H1 (cell line): ENCODE results near the gene VPS13A. TPM values are rescaled to one million over a fixed set of nuclear protein-coding genes. Genes with fewer than 3 reads are reported as not detected.

ENCODE experiments used
- CTCF ChIA-PET: fragments of 300-600 bp; sonication (Branson Sonifier 250); formaldehyde crosslinking; loops from one replicate; lab custom pipeline; 2021; ENCODE audit not compliant: partially characterized antibody; lab: Charles Lee
- POLR2A ChIA-PET: fragments of 300-600 bp; sonication (Branson Sonifier 250); formaldehyde crosslinking; loops from one replicate; lab custom pipeline; 2021; ENCODE audit warnings: inconsistent platforms; ENCODE audit not compliant: partially characterized antibody; lab: Charles Lee
- DNase-seq, 2 experiments: peaks; one replicate each; pipeline versions ENCODE4 v3.0.0 to v3.0.0-alpha.2; 2010 to 2022; ENCODE audit warnings: low spot score in 2 of 2, low read depth in 1 of 2, mixed read lengths in 1 of 2
- FAIRE-seq: peaks from 2 replicates; lab custom pipeline; 2011; peaks lifted over from hg19 to GRCh38; lab: Jason Lieb, UNC
- H2AFZ ChIP-seq: 2 replicates; pipeline ENCODE4 v1.8.1; 2012; ENCODE audit warnings: low read length, inconsistent platforms
- H2AK5ac ChIP-seq: 2 replicates; pipeline ENCODE4 v1.6.1; 2013; ENCODE audit warnings: low read depth, low read length
- H2BK120ac ChIP-seq: replicated peaks from 2 replicates; pipeline ENCODE3; 2013; ENCODE audit warnings: low read depth, low read length, inconsistent platforms
- H2BK12ac ChIP-seq: 2 replicates; pipeline ENCODE4 v1.6.1; 2013; ENCODE audit warnings: low read depth, low read length
- H2BK15ac ChIP-seq: 2 replicates; pipeline ENCODE4 v1.6.1; 2013; ENCODE audit warnings: low read length
- H2BK20ac ChIP-seq: 2 replicates; pipeline ENCODE4 v1.6.1; 2013; ENCODE audit warnings: low read length
- H2BK5ac ChIP-seq: 2 replicates; pipeline ENCODE4 v1.6.1; 2013; ENCODE audit warnings: low read depth, low read length
- H3K14ac ChIP-seq: 2 replicates; pipeline ENCODE4 v1.6.1; 2013; ENCODE audit warnings: inconsistent platforms; ENCODE audit not compliant: insufficient read length
- H3K18ac ChIP-seq: 2 replicates; pipeline ENCODE4 v1.6.1; 2013; ENCODE audit warnings: low read length; ENCODE audit errors: extremely low read depth
- H3K23ac ChIP-seq: 2 replicates; pipeline ENCODE4 v1.6.1; 2013; ENCODE audit warnings: inconsistent platforms; ENCODE audit not compliant: insufficient read length
- H3K23me2 ChIP-seq: 2 replicates; pipeline ENCODE4 v1.6.1; 2013; ENCODE audit warnings: low read depth, low read length
- H3K27ac ChIP-seq: 2 replicates; pipeline ENCODE4 v1.6.1; 2011; ENCODE audit warnings: low read depth, low read length, inconsistent platforms
- H3K27me3 ChIP-seq, 4 experiments: replicated peaks in 1 of 4; 1 replicate in 1 of 4; 2 replicates in 3 of 4; pipeline versions ENCODE4 v1.6.1 to v1.8.1; 2011 to 2013; ENCODE audit warnings: low read length in 3 of 4, mild to moderate bottlenecking in 3 of 4, inconsistent platforms in 2 of 4, mixed read lengths in 2 of 4, moderate library complexity in 1 of 4; ENCODE audit not compliant: control insufficient read depth in 3 of 4, insufficient read depth in 3 of 4; ENCODE audit errors: extremely low read depth in 1 of 4
- H3K36me3 ChIP-seq, 4 experiments: 2 replicates each; pipeline versions ENCODE4 v1.6.1 to v1.8.1; 2011 to 2013; ENCODE audit warnings: mild to moderate bottlenecking in 4 of 4, low read length in 3 of 4, moderate library complexity in 2 of 4, control low read depth in 1 of 4, inconsistent platforms in 1 of 4; ENCODE audit not compliant: insufficient read depth in 4 of 4, control insufficient read depth in 2 of 4
- H3K4ac ChIP-seq: replicated peaks from 2 replicates; pipeline ENCODE3; 2013; ENCODE audit warnings: low read length, low read depth, mixed read lengths, inconsistent platforms; ENCODE audit not compliant: insufficient read length
- H3K4me1 ChIP-seq, 4 experiments: replicated peaks in 1 of 4; 1 replicate in 1 of 4; 2 replicates in 3 of 4; pipeline versions ENCODE4 v1.6.1 to v1.8.1; 2011 to 2013; ENCODE audit warnings: low read length in 3 of 4, inconsistent platforms in 2 of 4, mixed read lengths in 1 of 4; ENCODE audit not compliant: insufficient read depth in 4 of 4, control insufficient read depth in 3 of 4
- H3K4me2 ChIP-seq, 2 experiments: 2 replicates each; pipeline versions ENCODE4 v1.6.1 to v1.8.1; 2011 to 2013; ENCODE audit warnings: low read depth in 2 of 2, low read length in 2 of 2, control low read depth in 1 of 2, inconsistent platforms in 1 of 2, mild to moderate bottlenecking in 1 of 2; ENCODE audit not compliant: insufficient read depth in 1 of 2
- H3K4me3 ChIP-seq, 4 experiments: fragments of 200-600, 300-600 bp in 1 of 4; sonication (generic), shearing (Covaris generic), sonication (Bioruptor Twin) in 1 of 4; 2 replicates each; pipeline versions ENCODE4 v1.5.1 to v1.8.1; 2011 to 2016; ENCODE audit warnings: low read length in 4 of 4, low read depth in 3 of 4, control low read depth in 2 of 4, inconsistent platforms in 2 of 4, mild to moderate bottlenecking in 2 of 4, mixed read lengths in 1 of 4, moderate library complexity in 1 of 4; ENCODE audit not compliant: insufficient read depth in 2 of 4; ENCODE audit errors: extremely low read depth in 1 of 4
- H3K56ac ChIP-seq: replicated peaks from 2 replicates; pipeline ENCODE3; 2013; ENCODE audit warnings: low read depth, mild to moderate bottlenecking, mixed read lengths, low read length, inconsistent platforms; ENCODE audit not compliant: insufficient read length
- H3K79me1 ChIP-seq: 2 replicates; pipeline ENCODE4 v1.6.1; 2013; ENCODE audit warnings: low read depth, low read length, control low read depth
- H3K79me2 ChIP-seq, 2 experiments: 2 replicates each; pipeline versions ENCODE4 v1.6.1 to v1.8.1; 2012 to 2013; ENCODE audit warnings: low read length in 2 of 2, mild to moderate bottlenecking in 2 of 2, inconsistent platforms in 1 of 2; ENCODE audit not compliant: insufficient read depth in 2 of 2, control insufficient read depth in 1 of 2
- H3K9ac ChIP-seq, 4 experiments: replicated peaks in 1 of 4; 1 replicate in 1 of 4; 2 replicates in 3 of 4; pipeline versions ENCODE4 v1.6.1 to v1.8.1; 2011 to 2013; ENCODE audit warnings: low read depth in 3 of 4, low read length in 3 of 4, control low read depth in 2 of 4, mild to moderate bottlenecking in 2 of 4, moderate library complexity in 2 of 4, inconsistent platforms in 1 of 4; ENCODE audit errors: extremely low read depth in 1 of 4
- H3K9me3 ChIP-seq, 2 experiments: 2 replicates each; pipeline versions ENCODE4 v1.6.1 to v1.8.1; 2012 to 2013; ENCODE audit warnings: mild to moderate bottlenecking in 2 of 2, moderate library complexity in 2 of 2, control low read depth in 1 of 2, inconsistent platforms in 1 of 2, low read depth in 1 of 2, low read length in 1 of 2, mixed read lengths in 1 of 2; ENCODE audit not compliant: insufficient read depth in 2 of 2
- H4K20me1 ChIP-seq, 2 experiments: replicated peaks in 1 of 2; 2 replicates each; pipeline versions ENCODE3 to v1.8.1; 2011 to 2013; ENCODE audit warnings: inconsistent platforms in 2 of 2, low read length in 2 of 2, mild to moderate bottlenecking in 1 of 2; ENCODE audit not compliant: insufficient read depth in 2 of 2, control insufficient read depth in 1 of 2
- H4K5ac ChIP-seq: 2 replicates; pipeline ENCODE4 v1.6.1; 2013; ENCODE audit warnings: low read length, low read depth, mixed read lengths, inconsistent platforms; ENCODE audit not compliant: insufficient read length
- H4K8ac ChIP-seq: 2 replicates; pipeline ENCODE4 v1.8.0; 2013; ENCODE audit warnings: mild to moderate bottlenecking, moderate library complexity, low read length, inconsistent platforms; ENCODE audit not compliant: insufficient read depth; ENCODE audit errors: extremely low read depth
- H4K91ac ChIP-seq: replicated peaks from 2 replicates; pipeline ENCODE3; 2013; ENCODE audit warnings: low read length, mixed read lengths, inconsistent platforms; ENCODE audit not compliant: insufficient read length
- CBX8 ChIP-seq: fragments of 300-800, 300-1000 bp; sonication (generic); IDR thresholded peaks from 2 replicates; pipeline ENCODE4 v1.7.1; 2016; ENCODE audit warnings: low read depth, low read length, borderline replicate concordance
- CTBP2 ChIP-seq: IDR thresholded peaks from 2 replicates; pipeline ENCODE4 v1.7.0; 2011; ENCODE audit warnings: borderline replicate concordance, mild to moderate bottlenecking, moderate library complexity, mixed read lengths, low read length; ENCODE audit not compliant: insufficient read depth, insufficient read length
- EGR1 ChIP-seq: IDR thresholded peaks from 2 replicates; pipeline ENCODE4 v1.6.1; 2011; ENCODE audit warnings: low read depth, low read length, borderline replicate concordance
- JUN ChIP-seq: IDR thresholded peaks from 2 replicates; pipeline ENCODE4 v1.6.1; 2011; ENCODE audit warnings: low read depth, mild to moderate bottlenecking, improper control_type of control experiment, low read length
- KDM4A ChIP-seq: IDR thresholded peaks from one replicate; pipeline ENCODE4 v1.7.1; 2012; ENCODE audit warnings: low read depth, mild to moderate bottlenecking, moderate library complexity, low read length, inconsistent platforms; ENCODE audit not compliant: severe bottlenecking
- NANOG ChIP-seq: IDR thresholded peaks from 2 replicates; pipeline ENCODE4 v1.6.1; 2011; ENCODE audit warnings: low read length, low read depth, mild to moderate bottlenecking, inconsistent platforms; ENCODE audit not compliant: insufficient read depth, poor library complexity, severe bottlenecking
- POLR2A ChIP-seq, 2 experiments: IDR thresholded peaks; 1 replicate in 1 of 2; 2 replicates in 1 of 2; pipeline ENCODE4 v1.6.1; 2011; ENCODE audit warnings: low read depth in 2 of 2, low read length in 2 of 2, mild to moderate bottlenecking in 2 of 2; ENCODE audit errors: control extremely low read depth in 1 of 2
- RXRA ChIP-seq: IDR thresholded peaks from 2 replicates; pipeline ENCODE4 v1.6.1; 2011; ENCODE audit warnings: low read depth, mild to moderate bottlenecking, low read length, moderate library complexity; ENCODE audit not compliant: insufficient read depth
- SP2 ChIP-seq: IDR thresholded peaks from 2 replicates; pipeline ENCODE4 v1.6.1; 2012; ENCODE audit warnings: mild to moderate bottlenecking, low read length, inconsistent platforms
- WGBS, 2 experiments: shearing (Covaris generic) in 1 of 2; methylation state at CpG; one replicate each; pipeline versions ENCODE4 v1.1.6 to v1.1.7; 2013 to 2015; ENCODE audit warnings: low lambda C conversion rate in 2 of 2, mixed read lengths in 2 of 2, inconsistent platforms in 1 of 2, low coverage in 1 of 2, missing lambda C conversion rate in 1 of 2; ENCODE audit not compliant: insufficient replicate concordance in 2 of 2, insufficient coverage in 1 of 2, insufficient read length in 1 of 2; ENCODE audit errors: extremely low coverage in 1 of 2, missing lambda C conversion rate in 1 of 2; 5-methylcytosine and 5-hydroxymethylcytosine counted together
- polyA plus RNA-seq, 7 experiments: library from polyadenylated mRNA; depleted of rRNA in 3 of 7; stranded (reverse) in 5 of 7; unstranded in 2 of 7; fragments of >200 nt in 5 of 7; fragments of 200-250 nt in 2 of 7; gene quantifications; 1 replicate in 5 of 7; 2 replicates in 1 of 7; 4 replicates in 1 of 7; pipeline versions ENCODE4 v1.2.1 to v1.2.3, GENCODE V29; 2011 to 2013; ENCODE audit warnings: missing spikeins in 2 of 7, mixed read lengths in 2 of 7
- total RNA-seq: library from RNA; stranded (reverse); fragmentation: NEBNext Ultra II Directional; extraction: Animal tissue kit (Norgen Biotek cat#: 25700); gene quantifications from 2 replicates; pipeline ENCODE4 v1.2.1, GENCODE V29; 2021

The VPS13A gene
- total and polyA plus RNA-seq, 2 of the 8 experiments (the other 6 are each of a cell fraction or from before 2014, with no cell fraction given): 6.0 to 36.5 TPM

DNA sequence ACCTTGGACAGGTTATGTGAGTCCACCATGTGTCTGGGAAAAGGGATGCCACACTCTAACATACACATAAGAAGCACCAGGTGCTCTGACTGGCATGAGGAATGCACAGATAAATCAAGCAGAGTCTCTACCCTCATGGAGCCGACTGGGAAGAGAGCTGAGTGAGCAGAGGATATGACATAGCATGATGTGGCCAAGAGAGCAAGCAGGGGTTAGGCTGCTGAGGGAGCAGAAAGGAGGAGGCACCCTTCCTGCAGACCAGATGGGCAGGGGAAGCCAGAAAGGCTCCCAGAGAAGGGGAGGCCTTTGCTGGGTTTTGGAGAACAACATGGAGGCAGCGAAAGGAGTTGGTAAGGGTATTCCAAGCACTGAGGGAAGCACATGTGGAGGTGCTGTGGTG is 247.7 kb downstream of the VPS13A start:
- H3K4ac ChIP-seq: no peak overlapping the region
- no peaks in the 10 kb centered on the region for H4K20me1 ChIP-seq
- no peak overlapping the region for H3K18ac ChIP-seq
- no peak overlapping the region for H2BK120ac ChIP-seq
- no peak for TF ChIP-seq EGR1
- TF ChIP-seq CBX8: no peak
- no peak for TF ChIP-seq NANOG
- no peak for TF ChIP-seq SP2
- no peak for TF ChIP-seq CTBP2
- no peak for TF ChIP-seq KDM4A
- no peak for TF ChIP-seq RXRA
- no peak for TF ChIP-seq JUN
- TF ChIP-seq POLR2A (IDR thresholded peaks at IDR 0.05; ENCODE audit: control extremely low read depth in 1 of 2, low read depth in 2 of 2, low read length in 2 of 2): no peak
- no peak overlapping the region for H4K91ac ChIP-seq
- no peak overlapping the region for H4K5ac ChIP-seq
- no peak overlapping the region for H3K4me3 ChIP-seq
- ChIA-PET POLR2A (interaction anchor here (0.9 kb wide), 1 partner anchor 9 kb away, joined by 3 read pairs; no protein-coding TSS in a partner anchor), CTCF (interaction anchor here (0.9 to 3.2 kb wide), 6 partner anchors 9 to 326 kb away, joined by 3 to 16 read pairs (median 4); no protein-coding TSS in a partner anchor)
- H3K23me2 ChIP-seq: no peaks in the 10 kb centered on the region
- no peaks in the 10 kb centered on the region for H3K79me1 ChIP-seq
- no peaks in the 10 kb centered on the region for H3K79me2 ChIP-seq
- H2AFZ ChIP-seq: no peak overlapping the region
- FAIRE-seq (no peak), DNase-seq (no peak)
- H2BK20ac ChIP-seq: no peak overlapping the region
- 81% methylated on average over 2 of the region's 2 CpGs; no CpG with 5 or more reads in 1 of the 2 experiments for WGBS, 2 experiments
- H3K36me3 ChIP-seq: no peaks in the 10 kb centered on the region
- no peak overlapping the region for H3K4me2 ChIP-seq
- H3K56ac ChIP-seq: no peak overlapping the region
- no peak overlapping the region for H3K27ac ChIP-seq
- H3K4me1 ChIP-seq: no peaks in the 10 kb centered on the region
- H3K23ac ChIP-seq: no peak overlapping the region
- H3K14ac ChIP-seq: no peak overlapping the region
- no peak overlapping the region for H2BK15ac ChIP-seq
- no peak overlapping the region for H4K8ac ChIP-seq
- H3K27me3 ChIP-seq: no peaks in the 10 kb centered on the region
- no peak overlapping the region for H3K9ac ChIP-seq
- no peaks in the 10 kb centered on the region for H3K9me3 ChIP-seq
- no peak overlapping the region for H2BK12ac ChIP-seq
- peak overlapping the region; percentile 35; the same call in 1 of the 2 replicates for H2BK5ac ChIP-seq
- H2AK5ac ChIP-seq: no peak overlapping the region
